NCI-H82 treated with DMSO at 0.1 percent for 48 hours (cell line): ENCODE measurements around the gene NRXN3.

Experiments used
- DNase-seq: peaks from one replicate; lab custom pipeline; 2025; ENCODE audit not compliant: unreplicated experiment; lab: John Stamatoyannopoulos, UW

Gene NRXN3

DNA sequence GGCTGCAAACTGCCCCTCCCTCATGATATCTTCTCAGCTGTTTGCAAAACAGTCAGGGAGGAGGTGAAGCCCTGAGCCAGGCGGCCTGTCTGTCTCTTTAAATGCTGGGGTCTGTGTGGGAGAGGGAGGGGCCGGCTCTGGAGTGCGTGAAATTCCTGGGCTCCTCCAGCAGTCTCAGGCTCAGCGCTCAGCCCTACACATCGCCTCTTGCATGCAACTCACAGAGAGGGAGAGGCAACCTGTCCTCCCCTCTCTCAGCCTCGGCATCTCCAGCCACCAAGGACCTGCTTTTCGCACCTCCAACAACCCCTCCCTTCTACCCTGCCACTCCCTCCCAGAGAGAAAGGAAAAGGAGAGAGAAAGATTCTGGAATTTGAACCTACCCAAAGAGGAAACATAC lies at the start of gene NRXN3:
NRXN3 (plus strand) TSS at position 171 of the 400 bp plus-strand sequence. CDS start 72,721 bp downstream, outside the sequence.
- DNase-seq, result no peak

DNA sequence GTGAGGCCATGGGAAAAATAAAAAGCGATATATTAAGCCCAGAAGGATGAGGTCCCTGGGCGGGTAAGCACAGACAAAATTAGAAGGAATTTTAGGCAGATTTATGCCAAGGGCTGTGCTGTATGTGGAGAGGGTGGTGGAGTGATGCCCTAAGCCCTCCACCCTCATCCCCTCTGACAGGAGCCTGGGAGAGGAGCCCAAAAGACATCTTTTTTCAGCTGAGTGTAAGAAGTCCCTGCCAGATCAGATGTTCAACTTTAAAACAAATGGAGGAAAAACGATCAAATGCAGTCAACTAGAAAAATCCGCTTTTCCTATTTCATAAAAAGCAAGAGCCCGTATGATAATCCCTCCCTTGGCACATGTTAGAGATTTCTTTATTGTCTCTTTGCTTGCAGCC lies 47.7 kb upstream of the NRXN3 start:
- no peak for DNase-seq

DNA sequence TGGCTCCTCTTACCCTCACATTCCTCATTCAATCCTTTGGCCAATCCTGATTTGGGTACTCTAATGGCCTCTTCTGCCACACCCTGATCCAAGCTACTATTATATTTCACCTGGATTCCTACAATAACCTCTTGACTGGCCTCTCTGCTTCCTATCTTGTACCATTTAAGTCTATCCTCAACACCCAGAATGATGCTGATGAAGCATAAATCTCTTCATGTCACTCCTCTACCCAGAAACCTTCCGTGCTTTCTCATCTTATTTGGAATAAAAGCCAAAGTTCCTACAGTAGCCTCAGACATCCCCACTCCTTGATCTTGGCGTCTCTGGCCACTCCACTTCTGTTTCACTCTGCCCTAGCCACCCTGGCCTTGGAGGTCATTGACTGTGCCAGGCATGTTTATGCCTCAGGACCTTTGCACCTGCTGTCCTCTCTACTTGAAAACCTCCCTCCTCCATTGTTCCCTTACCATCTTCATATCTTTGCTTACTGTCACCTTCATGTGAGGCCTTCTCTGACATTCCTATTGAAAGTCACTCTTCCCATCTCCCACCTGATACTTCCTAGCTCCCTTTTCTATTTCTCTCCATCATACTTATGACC lies 46.4 kb upstream of the NRXN3 start:
- DNase-seq, result no peak

- DNase-seq, result no peak
These were observed 42.2 kb upstream of the NRXN3 start for GRCh38 chr14:78127961-78128360.

DNA sequence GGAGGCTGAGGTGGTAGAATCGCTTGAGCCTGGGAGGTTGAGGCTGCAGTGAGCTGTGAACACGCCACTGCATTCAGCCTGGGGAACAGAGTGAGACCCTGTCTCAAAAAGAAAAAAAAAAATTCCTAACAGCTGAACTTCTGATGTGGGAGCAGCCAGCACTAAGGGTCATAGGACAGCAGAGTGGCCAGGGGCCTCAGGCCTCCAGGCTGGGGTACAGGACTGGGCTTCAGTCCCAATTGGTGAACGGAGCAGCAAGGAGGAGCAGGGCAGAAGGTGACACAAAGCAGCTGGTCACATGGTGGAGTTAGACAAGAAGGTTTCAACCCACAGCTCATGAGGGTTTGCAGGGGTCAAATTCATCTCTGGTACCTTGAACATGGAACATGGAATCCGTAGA lies 40.8 kb upstream of the NRXN3 start:
- DNase-seq, result no peak

DNA sequence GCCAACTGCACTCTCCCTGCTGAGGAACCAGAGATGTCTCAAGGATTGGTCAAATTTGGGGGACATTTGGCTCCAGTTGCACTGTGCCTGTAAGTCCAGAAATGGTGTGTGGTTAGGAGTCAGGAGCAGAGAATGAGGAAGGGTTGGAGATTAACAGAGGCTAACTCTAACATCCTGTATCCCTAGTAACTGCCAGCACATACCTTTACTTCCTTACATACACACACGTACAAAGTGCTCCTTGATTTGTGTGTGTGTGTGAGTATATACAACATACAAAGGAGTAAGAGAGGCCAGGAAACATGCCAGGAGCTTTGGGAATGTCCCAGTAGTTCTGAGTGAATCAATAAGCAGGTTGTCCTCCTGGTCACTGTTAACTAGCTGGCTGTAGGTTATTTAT lies 39.8 kb upstream of the NRXN3 start:
- DNase-seq, result no peak

GRCh38 chr14:78131201-78131600 lies 39.0 kb upstream of the NRXN3 start:
- DNase-seq, result no peak

DNA sequence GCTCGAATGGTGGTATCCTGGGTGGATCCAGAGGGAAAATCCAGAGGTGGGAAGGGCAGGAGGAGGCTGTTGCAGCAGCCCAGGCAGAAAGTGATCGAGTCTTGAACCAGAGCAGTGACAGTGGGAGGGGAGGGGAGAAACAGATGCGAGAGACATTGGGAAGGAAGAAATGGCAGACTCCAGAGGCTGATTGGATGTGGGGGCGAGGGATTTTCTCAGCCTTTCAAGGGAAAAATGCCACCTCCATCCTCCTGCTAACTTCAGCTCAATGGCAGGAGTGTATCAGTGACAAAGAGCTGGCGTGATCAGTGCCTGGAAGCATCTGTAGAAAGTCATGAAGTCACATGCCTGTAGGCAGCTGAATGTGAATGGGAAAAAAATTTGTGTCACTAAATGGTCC lies 38.6 kb upstream of the NRXN3 start:
- no peak for DNase-seq

DNA sequence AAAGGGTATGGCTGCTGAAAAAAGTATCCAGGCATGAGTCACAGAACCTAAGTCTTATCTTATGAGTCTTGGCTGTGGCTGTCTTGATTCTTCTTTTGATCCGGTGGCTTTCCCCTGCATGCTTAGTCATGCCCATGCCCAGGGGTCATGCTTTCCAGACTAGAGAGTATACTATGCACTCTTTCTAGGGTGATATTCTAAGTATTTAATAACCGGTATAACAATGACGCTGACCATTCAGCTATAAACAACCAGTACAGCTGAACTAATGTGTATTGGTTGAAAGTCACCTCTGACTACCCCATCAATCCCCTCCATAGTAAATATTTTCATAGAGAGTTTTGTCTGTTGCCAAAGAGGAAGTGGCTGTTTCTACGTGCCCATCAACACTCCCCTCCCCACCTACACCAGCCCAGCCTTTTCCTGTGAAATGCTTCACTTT lies 34.7 kb upstream of the NRXN3 start:
- no peak for DNase-seq

DNA sequence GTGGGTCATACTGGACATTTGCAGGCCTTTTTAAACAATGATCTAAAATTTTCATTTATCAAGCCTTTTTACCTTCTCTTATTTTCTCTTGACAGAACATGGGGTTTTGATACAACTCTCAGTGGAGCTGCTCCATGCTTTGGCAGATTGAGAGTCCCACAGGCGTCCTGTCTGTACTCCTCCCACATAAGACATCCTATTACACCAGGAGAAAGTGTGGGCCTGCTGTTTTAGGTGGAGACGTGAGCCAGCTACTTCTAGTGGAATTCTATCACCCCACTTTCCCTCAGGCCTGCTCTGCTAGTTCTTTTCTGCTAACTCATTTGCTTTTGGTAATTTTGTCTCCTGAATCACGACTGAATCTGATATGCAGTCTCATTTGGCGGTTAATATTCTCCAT lies 33.5 kb upstream of the NRXN3 start:
- DNase-seq, result no peak

GRCh38 chr14:78141590-78141989 lies 28.6 kb upstream of the NRXN3 start:
- no peak for DNase-seq

GRCh38 chr14:78142998-78143397 lies 27.2 kb upstream of the NRXN3 start:
- DNase-seq, result no peak

GRCh38 chr14:78143489-78144145 lies 26.6 kb upstream of the NRXN3 start:
- DNase-seq, result no peak

GRCh38 chr14:78152201-78153063 lies 17.7 kb upstream of the NRXN3 start:
- no peak for DNase-seq

- DNase-seq, result no peak
These were observed 17.2 kb upstream of the NRXN3 start for GRCh38 chr14:78153064-78153341.

DNA sequence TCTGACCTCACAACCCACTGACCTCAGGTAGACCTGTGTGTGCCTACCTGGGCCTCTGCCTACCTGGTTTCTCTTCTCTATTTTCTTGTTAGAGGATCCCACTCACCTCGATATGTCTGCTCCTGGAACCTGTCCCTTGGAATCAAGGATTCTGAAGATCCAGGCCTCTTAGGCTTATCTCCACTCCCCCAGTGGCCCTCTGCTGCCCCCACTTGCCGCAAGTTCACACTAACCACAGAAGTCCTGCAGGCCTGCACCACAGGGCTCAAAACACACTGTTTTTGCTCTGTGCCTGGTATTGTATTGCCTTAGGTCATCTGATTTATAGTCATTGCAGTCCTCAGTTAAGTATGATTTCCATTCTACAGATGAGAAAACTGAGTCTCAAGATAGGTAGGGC lies 15.3 kb upstream of the NRXN3 start:
- no peak for DNase-seq

DNA sequence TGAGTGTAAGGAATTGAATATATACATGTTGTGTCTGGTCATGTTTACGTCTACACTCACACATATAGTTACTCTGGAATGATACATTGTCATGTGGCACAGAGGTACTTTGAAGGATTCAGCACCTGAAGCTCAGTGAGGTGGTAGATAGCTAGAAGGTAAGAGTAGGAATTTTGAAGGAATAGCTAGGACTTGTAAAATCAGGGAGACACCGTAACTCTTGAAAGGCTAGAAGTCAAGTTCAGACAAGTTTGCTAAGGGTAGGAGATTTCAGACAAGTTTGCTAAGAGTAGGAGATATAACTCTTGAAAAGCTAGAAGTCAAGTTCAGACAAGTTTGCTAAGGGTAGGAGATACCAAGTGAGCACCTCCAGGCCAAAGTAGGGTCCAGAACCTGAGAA lies 14.0 kb upstream of the NRXN3 start:
- DNase-seq, result no peak

DNA sequence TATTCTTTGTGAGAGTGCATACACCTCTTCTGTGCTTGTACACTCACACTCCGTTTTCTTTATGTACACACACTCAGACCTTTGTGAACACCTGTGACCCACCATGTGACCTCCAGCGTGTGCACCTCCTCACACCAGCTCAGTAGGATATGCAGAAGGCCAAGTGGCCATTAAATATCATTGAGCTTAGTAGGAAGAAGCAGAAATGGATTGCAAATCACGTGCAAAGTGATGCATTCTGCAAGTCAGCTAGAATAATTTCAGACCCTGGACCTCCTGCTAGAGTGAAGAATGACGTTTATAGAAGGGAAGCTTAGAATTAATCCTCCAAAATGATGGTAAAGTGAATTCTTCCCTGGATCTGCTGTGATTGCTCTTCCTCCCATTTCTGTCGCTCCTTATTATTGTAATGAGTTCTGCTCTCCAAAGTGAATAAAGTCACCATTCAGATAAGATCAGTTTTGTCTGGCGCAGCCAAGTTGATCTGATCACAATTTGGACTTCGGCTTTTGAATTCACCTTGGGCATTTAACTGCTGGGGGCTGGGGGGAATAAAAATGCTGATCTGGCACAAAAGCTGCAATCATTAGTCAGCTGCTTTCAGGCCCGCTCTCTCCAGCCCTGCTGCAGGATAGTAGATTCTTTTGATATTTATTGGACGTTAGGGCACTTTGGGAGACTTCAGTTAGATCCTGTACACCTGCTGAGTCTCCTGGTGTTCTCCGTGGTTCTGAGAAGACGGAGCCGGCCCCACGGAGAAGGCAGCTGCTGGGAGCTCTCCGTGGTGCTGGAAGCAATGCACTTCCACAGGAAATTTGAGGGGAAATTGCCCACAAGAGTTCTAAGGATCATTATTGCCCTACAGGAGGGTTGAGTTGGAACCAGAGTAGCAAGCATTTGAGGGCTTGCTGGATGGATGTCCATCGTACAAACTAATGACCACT lies 12.4 kb upstream of the NRXN3 start:
- DNase-seq, result no peak

DNA sequence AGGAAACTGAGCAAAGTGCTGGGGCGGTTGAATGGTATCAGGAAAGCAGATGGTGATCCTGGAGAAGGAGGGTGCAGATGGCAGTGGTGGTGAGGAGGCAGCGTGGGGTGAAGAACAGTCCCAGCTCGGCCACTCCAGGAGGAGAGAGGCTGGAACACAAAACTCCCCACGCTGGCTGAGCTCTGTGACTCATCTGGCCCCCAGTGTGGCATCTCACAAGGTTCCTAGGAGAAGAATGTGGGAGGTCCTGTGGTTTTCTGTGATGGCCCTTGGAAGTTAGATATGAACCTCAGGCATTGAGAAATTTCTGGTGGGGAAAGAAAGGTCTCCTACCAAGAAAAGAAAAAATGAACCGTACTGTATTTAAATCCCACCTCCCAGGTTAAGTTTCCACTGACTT lies 8.0 kb upstream of the NRXN3 start:
- DNase-seq, result no peak

DNA sequence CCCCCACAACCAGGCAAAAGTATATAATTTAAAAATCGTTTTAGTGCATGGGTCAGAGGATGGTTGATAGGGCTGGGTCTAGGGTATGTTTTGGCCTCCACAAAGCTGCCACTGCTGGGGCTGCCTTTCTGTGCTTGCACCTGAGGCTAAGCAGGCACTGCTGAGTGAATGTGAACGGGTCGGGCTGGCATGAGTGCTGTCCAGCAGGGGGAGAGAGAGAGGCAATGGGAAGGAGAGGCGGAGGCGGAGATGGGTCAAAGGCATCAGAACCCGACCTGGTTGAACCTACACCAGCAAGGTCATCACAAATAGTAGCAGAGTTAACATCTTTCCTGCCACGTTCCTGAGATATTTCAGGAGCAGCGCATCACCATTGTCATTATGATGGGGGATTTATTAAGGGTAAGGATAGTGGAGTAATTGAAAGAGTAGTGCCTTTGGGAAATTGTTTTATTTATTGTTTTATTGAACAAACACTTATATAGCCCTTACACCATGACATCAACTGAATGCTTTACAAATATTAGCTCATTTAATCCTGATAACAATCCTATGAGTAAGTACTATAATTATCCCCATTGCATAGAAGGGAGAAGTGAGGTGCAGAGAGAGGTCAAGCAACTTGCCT lies 5.8 kb upstream of the NRXN3 start:
- peak; percentile 3 for DNase-seq

- DNase-seq, result no peak
These were observed 2.3 kb downstream of the NRXN3 start for GRCh38 chr14:78172428-78172827.
